Eye (tissue), 1 donor: ENCODE measurements around the gene ASMTL.
"Not testable (repeated sequence)": the region's sequence is repeated elsewhere in the genome, so short reads cannot be mapped to it uniquely, and the experiment has no call there.

Experiments
- DNase-seq: peaks from one replicate; pipeline ENCODE4 v3.0.0-alpha.2; 2015

Gene ASMTL

GRCh38 chrX:1427756-1428155 lies 25.0 kb downstream of the ASMTL start:
- no peak for DNase-seq

GRCh38 chrX:1426321-1426720 lies 26.4 kb downstream of the ASMTL start:
- DNase-seq, result not testable (repeated sequence)

GRCh38 chrX:1425381-1425780 lies 27.3 kb downstream of the ASMTL start:
- DNase-seq, result no peak

- DNase-seq, result no peak
Measured at GRCh38 chrX:1424147-1424851, 28.4 kb downstream of the ASMTL start.

GRCh38 chrX:1423215-1423614 lies 29.5 kb downstream of the ASMTL start:
- DNase-seq, result no peak

- no peak for DNase-seq
Measured at GRCh38 chrX:1422135-1422465, 30.6 kb downstream of the ASMTL start.

GRCh38 chrX:1421433-1422134 lies 31.1 kb downstream of the ASMTL start:
- no peak for DNase-seq

- no peak for DNase-seq
Measured at GRCh38 chrX:1420371-1420770, 32.3 kb downstream of the ASMTL start.

GRCh38 chrX:1419545-1420355 lies 33.0 kb downstream of the ASMTL start:
- DNase-seq, result no peak

- DNase-seq, result no peak
Measured at GRCh38 chrX:1418901-1419544, 33.7 kb downstream of the ASMTL start.

- DNase-seq, result no peak
Measured at GRCh38 chrX:1417921-1418771, 34.6 kb downstream of the ASMTL start.

- no peak for DNase-seq
Measured at GRCh38 chrX:1416965-1417760, 35.5 kb downstream of the ASMTL start.

- DNase-seq, result no peak
Measured at GRCh38 chrX:1416327-1416784, 36.4 kb downstream of the ASMTL start.

GRCh38 chrX:1412551-1413161 lies 40.1 kb downstream of the ASMTL start:
- no peak for DNase-seq

GRCh38 chrX:1411326-1411725 lies 41.4 kb downstream of the ASMTL start:
- DNase-seq, result no peak

- DNase-seq, result no peak
Measured at GRCh38 chrX:1407035-1407434, 45.7 kb downstream of the ASMTL start.

GRCh38 chrX:1405769-1406168 lies 46.9 kb downstream of the ASMTL start:
- not testable (repeated sequence) for DNase-seq

- DNase-seq, result not testable (repeated sequence)
Measured at GRCh38 chrX:1403867-1404266, 48.8 kb downstream of the ASMTL start.

- no peak for DNase-seq
Measured at GRCh38 chrX:1403228-1403627, 49.5 kb downstream of the ASMTL start.

GRCh38 chrX:1401611-1402430 lies 50.9 kb downstream of the ASMTL start:
- DNase-seq, result no peak
